ENCODE results near the gene USP38.
"Not testable (repeated sequence)": the region's sequence is repeated elsewhere in the genome, so short reads cannot be mapped to it uniquely, and the experiment has no call there.

USP38 gene

GRCh38 chr4:143215873-143216272, 31.2 kb downstream of the USP38 start:
- no peak for DNase-seq

GRCh38 chr4:143224255-143224654, 39.5 kb downstream of the USP38 start:
- DNase-seq = no peak

- no peak for DNase-seq
Measured at GRCh38 chr4:143225167-143225566, 40.5 kb downstream of the USP38 start.

- no peak for DNase-seq
Measured at GRCh38 chr4:143230683-143231082, 46.0 kb downstream of the USP38 start.

GRCh38 chr4:143232277-143232676, 47.6 kb downstream of the USP38 start:
- no peak for DNase-seq

GRCh38 chr4:143234153-143234552, 49.4 kb downstream of the USP38 start:
- DNase-seq = no peak

- not testable (repeated sequence) for DNase-seq
Measured at GRCh38 chr4:143237195-143237594, 52.5 kb downstream of the USP38 start.

- no peak for DNase-seq
Measured at GRCh38 chr4:143240939-143241679, 56.4 kb downstream of the USP38 start.

- DNase-seq = peak; percentile 8
Measured at GRCh38 chr4:143241892-143242291, 57.2 kb downstream of the USP38 start.

- no peak for DNase-seq
Measured at GRCh38 chr4:143243041-143243440, 58.3 kb downstream of the USP38 start.

GRCh38 chr4:143246977-143247376, 62.3 kb downstream of the USP38 start:
- DNase-seq = peak; percentile 14

- no peak for DNase-seq
Measured at GRCh38 chr4:143247866-143248265, 63.1 kb downstream of the USP38 start.

GRCh38 chr4:143248827-143249226, 64.1 kb downstream of the USP38 start:
- DNase-seq = no peak

GRCh38 chr4:143250617-143251016, 65.9 kb downstream of the USP38 start:
- DNase-seq = no peak

GRCh38 chr4:143251348-143251747, 66.6 kb downstream of the USP38 start:
- no peak for DNase-seq

- no peak for DNase-seq
Measured at GRCh38 chr4:143251779-143252178, 67.1 kb downstream of the USP38 start.

GRCh38 chr4:143252478-143252877, 67.8 kb downstream of the USP38 start:
- no peak for DNase-seq

- DNase-seq = no peak
Measured at GRCh38 chr4:143253166-143253565, 68.4 kb downstream of the USP38 start.

- no peak for DNase-seq
Measured at GRCh38 chr4:143254491-143255226, 69.9 kb downstream of the USP38 start.

- DNase-seq = no peak
Measured at GRCh38 chr4:143256456-143256855, 71.7 kb downstream of the USP38 start.

GRCh38 chr4:143257356-143257755, 72.6 kb downstream of the USP38 start:
- DNase-seq = no peak

GRCh38 chr4:143260750-143261149, 76.0 kb downstream of the USP38 start:
- DNase-seq = peak; percentile 8

- no peak for DNase-seq
Measured at GRCh38 chr4:143262838-143263237, 78.1 kb downstream of the USP38 start.

GRCh38 chr4:143267690-143268089, 83.0 kb downstream of the USP38 start:
- not testable (repeated sequence) for DNase-seq

Data from NCI-H69 (cell line).